Measurements from ENCODE around the gene ADGRL1.
A peak's percentile ranks its signal among the peaks of the same experiment; 100 is the strongest.
"Not testable (repeated sequence)": the region's sequence is repeated elsewhere in the genome, so short reads cannot be mapped to it uniquely, and the experiment has no call there.

ADGRL1 gene

DNA sequence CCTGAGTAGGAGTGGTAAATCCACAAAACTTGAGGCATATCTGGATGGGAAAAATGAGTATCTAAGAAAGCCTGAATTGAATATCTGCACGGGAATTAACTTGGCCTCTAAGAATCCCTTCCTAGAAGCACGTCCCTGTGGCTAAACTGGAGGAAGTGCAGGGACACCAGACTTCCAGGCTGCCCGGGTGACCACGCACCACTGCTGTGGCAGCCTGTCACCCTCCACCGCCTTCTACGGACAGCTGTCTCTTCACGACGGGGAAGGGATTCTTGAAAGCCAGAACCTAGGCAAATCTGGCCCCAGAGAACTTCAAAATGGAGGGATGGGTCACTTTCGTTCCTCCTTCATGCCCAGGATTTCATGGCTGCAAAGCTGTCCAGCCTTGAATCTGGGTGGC, 2.5 kb upstream of the ADGRL1 start:
- not testable (repeated sequence) for H3K4me1 ChIP-seq; H3K9ac ChIP-seq; H3K36me3 ChIP-seq (ENCODE audit: control insufficient read depth, insufficient read depth, low read length); H3K4me2 ChIP-seq (ENCODE audit: low read length); H3K79me2 ChIP-seq; H3K4me3 ChIP-seq (ENCODE audit: low read depth, low read length); H3K27ac ChIP-seq; H3K27me3 ChIP-seq (ENCODE audit: control insufficient read depth, insufficient read depth, low read length); H3K9me3 ChIP-seq (ENCODE audit: control insufficient read depth, low read length)
- peak overlapping the region; percentile 3 for H2AFZ ChIP-seq

DNA sequence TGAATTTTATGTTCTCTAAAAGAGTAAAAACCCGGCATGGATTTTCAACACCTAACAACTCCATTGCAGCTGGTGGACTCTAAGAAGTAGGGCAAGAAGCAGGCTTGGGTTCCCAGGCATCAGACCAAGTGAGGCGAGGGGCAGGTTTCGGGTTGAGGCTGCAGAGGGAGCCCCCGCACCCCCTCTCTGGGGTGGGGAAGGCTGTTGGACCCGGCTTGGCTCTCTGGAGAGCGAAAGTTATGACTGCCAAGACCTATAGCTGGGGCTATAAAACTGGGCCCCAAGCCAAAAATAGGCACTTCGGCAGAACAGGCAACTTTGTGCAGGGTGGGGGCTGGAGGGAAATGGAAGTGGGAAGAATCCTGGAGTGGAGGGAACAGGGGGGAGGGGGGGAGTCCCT, 1.8 kb upstream of the ADGRL1 start:
- Histone ChIP-seq H2AFZ (peak overlapping the region; percentile 92), H3K27ac (peak overlapping the region; percentile 92), H3K4me3 (ENCODE audit: low read depth, low read length) (peak overlapping the region; percentile 73), H3K4me2 (ENCODE audit: low read length) (peak overlapping the region; percentile 80)
- not testable (repeated sequence) for H3K36me3 ChIP-seq (ENCODE audit: control insufficient read depth, insufficient read depth, low read length); H3K9me3 ChIP-seq (ENCODE audit: control insufficient read depth, low read length); H3K27me3 ChIP-seq (ENCODE audit: control insufficient read depth, insufficient read depth, low read length); H3K79me2 ChIP-seq; H3K9ac ChIP-seq; H3K4me1 ChIP-seq

DNA sequence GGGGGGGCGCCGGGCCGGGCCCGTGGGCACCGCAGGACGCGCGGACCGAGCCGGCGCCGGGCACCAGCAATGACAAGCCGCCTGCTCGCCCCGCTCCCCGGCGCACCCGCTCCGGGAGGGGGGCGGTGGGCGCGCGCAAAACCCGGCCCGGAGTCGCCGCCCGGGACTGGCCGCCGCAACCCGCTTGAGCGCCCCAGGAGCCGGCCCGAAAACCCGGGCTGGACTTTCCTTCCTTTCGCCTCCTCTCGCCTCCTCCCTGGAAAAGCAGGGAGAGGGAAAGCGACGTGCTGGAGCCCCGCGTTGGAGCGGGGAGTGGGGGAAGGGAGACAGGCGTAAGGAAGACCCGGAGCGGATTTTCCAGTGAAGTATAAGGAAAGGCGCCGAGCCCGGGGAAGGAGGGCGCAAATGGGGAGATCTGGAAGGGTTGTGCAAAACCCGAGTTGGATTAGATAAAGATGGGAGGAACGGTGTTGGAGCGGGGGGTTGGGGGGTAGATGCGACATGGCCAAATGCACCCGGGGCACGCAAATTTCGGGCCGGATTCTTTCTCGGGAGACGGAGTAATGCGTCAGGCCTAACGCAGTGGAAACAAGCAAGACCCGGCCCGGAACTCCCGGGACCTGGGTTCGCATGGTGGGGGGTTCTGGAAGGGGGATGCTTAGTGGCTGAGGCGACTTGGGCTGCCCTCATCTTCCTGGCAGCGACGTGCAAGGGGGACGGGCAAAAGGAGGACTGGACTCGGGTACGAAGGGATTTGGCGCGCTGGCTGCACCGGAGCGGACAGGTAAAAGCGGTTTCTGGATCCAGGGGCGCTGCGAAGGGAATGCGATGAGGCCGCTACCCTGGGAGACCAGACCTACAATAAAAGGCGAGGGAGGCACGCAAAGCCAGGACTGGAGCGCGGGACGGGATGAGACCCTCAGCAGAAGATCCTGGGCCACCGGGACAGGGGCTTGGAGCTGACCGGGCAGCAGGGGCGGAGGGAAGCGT, 1.1 kb upstream of the ADGRL1 start:
- not testable (repeated sequence) for H3K27me3 ChIP-seq (ENCODE audit: control insufficient read depth, insufficient read depth, low read length); H3K9me3 ChIP-seq (ENCODE audit: control insufficient read depth, low read length); H3K9ac ChIP-seq; H3K4me1 ChIP-seq; H3K79me2 ChIP-seq; H3K36me3 ChIP-seq (ENCODE audit: control insufficient read depth, insufficient read depth, low read length)
- Histone ChIP-seq H3K4me3 (ENCODE audit: low read depth, low read length) (peak overlapping the region; percentile 73), H3K27ac (peak overlapping the region; percentile 92), H3K4me2 (ENCODE audit: low read length) (peak overlapping the region; percentile 80), H2AFZ (peak overlapping the region; percentile 92)

DNA sequence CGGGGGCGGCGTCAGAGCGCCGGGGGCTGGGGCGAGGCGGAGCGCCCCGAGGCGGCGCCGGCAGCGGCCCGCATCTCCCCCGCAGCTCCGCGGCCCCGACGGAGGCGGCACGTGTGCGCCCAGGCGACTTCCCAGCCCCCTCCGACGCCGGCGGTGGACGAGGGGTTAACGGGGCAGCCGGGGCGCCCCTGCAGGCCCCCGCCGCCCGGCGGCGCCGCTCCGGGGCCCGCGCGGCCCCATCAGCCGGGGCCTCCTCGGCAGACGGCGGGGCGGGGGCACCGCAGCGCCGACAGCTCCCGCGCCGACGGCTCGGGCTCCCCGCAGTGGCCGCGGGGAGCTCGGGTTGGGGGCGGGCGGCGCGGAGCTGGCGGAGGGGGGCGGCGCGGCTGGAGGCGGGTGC, 339 bp upstream of the ADGRL1 start:
- H3K27ac ChIP-seq; H3K9me3 ChIP-seq (ENCODE audit: control insufficient read depth, low read length); H3K4me3 ChIP-seq (ENCODE audit: low read depth, low read length); H3K36me3 ChIP-seq (ENCODE audit: control insufficient read depth, insufficient read depth, low read length); H3K4me2 ChIP-seq (ENCODE audit: low read length); H3K27me3 ChIP-seq (ENCODE audit: control insufficient read depth, insufficient read depth, low read length); H3K4me1 ChIP-seq; H3K9ac ChIP-seq; H2AFZ ChIP-seq; H3K79me2 ChIP-seq: not testable (repeated sequence)

DNA sequence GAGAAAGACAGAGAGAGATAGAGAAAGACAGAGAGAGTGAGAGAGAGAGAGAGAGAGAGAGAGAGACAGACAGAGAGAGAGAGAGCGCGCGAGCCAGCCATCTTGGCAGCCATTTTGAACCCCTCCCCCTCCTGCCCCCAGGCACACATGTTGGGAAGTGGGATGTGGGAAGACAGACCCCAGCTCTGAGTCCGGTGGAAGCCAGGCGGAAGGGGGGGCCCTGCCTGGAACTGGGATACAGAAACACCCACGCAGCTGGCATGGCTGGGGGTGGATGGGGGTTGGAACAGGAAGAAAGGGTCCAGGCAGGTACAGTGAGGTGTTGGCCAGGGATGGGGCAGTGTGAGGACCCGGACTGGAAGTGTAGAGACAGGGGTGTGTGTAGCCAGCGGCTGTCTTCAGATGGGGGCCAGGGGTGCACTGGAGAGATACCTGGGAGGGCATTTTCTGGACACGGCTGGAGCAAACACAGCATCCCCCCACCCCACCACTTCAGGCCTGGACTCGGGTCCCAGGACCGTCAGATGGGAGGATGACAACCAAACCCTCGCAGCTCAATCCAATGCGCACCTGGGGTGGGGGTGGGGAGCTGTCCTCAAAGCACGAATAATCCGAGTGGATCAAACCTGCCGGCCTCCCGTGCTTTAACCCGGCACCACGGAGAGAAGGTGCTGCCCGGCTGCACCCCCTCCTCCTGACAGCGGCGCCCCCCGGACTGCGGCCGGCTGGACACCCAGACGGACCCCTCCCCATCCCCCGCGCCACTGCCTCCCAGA, 1.1 kb downstream of the ADGRL1 start:
- not testable (repeated sequence) for H3K9ac ChIP-seq; H3K27ac ChIP-seq; H3K4me1 ChIP-seq; H3K9me3 ChIP-seq (ENCODE audit: control insufficient read depth, low read length); H3K27me3 ChIP-seq (ENCODE audit: control insufficient read depth, insufficient read depth, low read length); H3K36me3 ChIP-seq (ENCODE audit: control insufficient read depth, insufficient read depth, low read length)
- Histone ChIP-seq H2AFZ (peak overlapping the region; percentile 16), H3K79me2 (peaks cover 14% of the 10 kb centered on the region), H3K4me3 (ENCODE audit: low read depth, low read length) (peak overlapping the region; percentile 57), H3K4me2 (ENCODE audit: low read length) (peak overlapping the region; percentile 51)

DNA sequence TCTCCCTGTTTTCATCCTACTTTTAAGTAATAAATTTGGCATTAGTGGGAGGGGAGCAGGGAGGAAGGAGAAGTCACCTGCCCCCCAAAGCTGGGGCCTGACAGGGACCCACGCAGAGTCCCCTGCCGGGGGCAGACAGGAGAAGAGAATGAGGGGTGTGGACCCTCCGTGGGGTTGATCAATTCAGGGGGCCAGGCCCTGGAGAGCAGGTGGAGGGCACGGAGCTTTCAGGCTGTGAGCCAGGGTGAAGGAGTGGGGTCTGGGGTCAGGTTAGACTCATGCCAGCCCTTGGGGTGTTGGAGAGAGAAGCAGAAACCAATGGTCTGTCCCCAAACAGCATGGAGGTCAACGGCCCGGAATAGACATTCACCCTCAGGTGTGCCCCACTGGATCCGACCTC, 1.8 kb downstream of the ADGRL1 start:
- peaks cover 14% of the 10 kb centered on the region for H3K79me2 ChIP-seq
- H3K4me2 ChIP-seq (ENCODE audit: low read length); H3K27me3 ChIP-seq (ENCODE audit: control insufficient read depth, insufficient read depth, low read length); H3K9ac ChIP-seq; H2AFZ ChIP-seq; H3K4me1 ChIP-seq; H3K27ac ChIP-seq; H3K9me3 ChIP-seq (ENCODE audit: control insufficient read depth, low read length); H3K36me3 ChIP-seq (ENCODE audit: control insufficient read depth, insufficient read depth, low read length); H3K4me3 ChIP-seq (ENCODE audit: low read depth, low read length): not testable (repeated sequence)

DNA sequence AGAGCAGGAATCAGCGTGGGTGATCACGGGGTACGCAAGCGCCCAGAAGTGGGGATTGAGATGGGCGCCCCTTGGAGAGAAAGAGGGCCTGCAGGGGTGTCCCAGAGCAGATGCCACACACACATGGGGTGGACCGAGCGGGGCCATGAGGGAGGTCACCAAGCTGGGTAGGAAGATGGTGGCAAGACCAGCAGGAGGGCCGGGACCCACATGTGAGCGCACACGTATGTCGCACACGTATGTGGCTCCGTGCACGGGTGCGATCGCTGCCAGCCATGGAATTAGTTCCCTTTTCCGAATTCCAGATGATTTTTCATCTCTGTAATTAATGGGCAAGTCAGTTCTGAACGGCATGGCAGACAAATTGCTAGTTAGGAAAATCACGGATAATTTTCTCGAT, 2.2 kb downstream of the ADGRL1 start:
- peaks cover 14% of the 10 kb centered on the region for H3K79me2 ChIP-seq
- not testable (repeated sequence) for H2AFZ ChIP-seq; H3K4me3 ChIP-seq (ENCODE audit: low read depth, low read length); H3K36me3 ChIP-seq (ENCODE audit: control insufficient read depth, insufficient read depth, low read length); H3K9me3 ChIP-seq (ENCODE audit: control insufficient read depth, low read length); H3K27ac ChIP-seq; H3K9ac ChIP-seq; H3K27me3 ChIP-seq (ENCODE audit: control insufficient read depth, insufficient read depth, low read length); H3K4me1 ChIP-seq; H3K4me2 ChIP-seq (ENCODE audit: low read length)

DNA sequence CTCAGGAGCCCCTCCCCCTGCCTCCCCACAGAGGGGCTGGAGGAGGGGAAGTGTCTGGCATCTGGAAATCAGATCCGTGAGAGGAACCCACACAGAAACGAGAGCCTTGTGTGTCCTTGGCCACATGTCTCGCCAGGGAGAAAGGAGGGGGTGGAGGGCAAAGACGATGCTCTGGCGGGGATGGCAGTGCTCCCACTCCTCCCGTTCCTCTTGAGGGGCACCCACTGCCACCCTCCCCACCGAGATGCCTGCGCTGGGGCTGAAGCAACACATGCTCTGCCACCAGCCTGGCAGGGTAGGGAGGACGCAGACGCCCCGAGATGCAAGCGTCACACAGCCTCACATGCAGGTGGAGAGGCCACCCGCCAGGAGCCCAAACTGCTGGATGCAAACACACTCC, 2.8 kb downstream of the ADGRL1 start:
- H3K27ac ChIP-seq: no peak overlapping the region
- peaks cover 2% of the 10 kb centered on the region for H3K4me1 ChIP-seq
- H3K4me3 ChIP-seq (ENCODE audit: low read depth, low read length): no peak overlapping the region
- no peaks in the 10 kb centered on the region for H3K9me3 ChIP-seq (ENCODE audit: control insufficient read depth, low read length)
- no peak overlapping the region for H2AFZ ChIP-seq
- H3K79me2 ChIP-seq: peaks cover 14% of the 10 kb centered on the region
- H3K9ac ChIP-seq: no peak overlapping the region
- H3K4me2 ChIP-seq (ENCODE audit: low read length): no peak overlapping the region
- TF ChIP-seq, protein P1, sequence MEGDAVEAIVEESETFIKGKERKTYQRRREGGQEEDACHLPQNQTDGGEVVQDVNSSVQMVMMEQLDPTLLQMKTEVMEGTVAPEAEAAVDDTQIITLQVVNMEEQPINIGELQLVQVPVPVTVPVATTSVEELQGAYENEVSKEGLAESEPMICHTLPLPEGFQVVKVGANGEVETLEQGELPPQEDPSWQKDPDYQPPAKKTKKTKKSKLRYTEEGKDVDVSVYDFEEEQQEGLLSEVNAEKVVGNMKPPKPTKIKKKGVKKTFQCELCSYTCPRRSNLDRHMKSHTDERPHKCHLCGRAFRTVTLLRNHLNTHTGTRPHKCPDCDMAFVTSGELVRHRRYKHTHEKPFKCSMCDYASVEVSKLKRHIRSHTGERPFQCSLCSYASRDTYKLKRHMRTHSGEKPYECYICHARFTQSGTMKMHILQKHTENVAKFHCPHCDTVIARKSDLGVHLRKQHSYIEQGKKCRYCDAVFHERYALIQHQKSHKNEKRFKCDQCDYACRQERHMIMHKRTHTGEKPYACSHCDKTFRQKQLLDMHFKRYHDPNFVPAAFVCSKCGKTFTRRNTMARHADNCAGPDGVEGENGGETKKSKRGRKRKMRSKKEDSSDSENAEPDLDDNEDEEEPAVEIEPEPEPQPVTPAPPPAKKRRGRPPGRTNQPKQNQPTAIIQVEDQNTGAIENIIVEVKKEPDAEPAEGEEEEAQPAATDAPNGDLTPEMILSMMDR (IDR thresholded peaks at IDR 0.05): no peak
- no peaks in the 10 kb centered on the region for H3K27me3 ChIP-seq (ENCODE audit: control insufficient read depth, insufficient read depth, low read length)
- H3K36me3 ChIP-seq (ENCODE audit: control insufficient read depth, insufficient read depth, low read length): no peaks in the 10 kb centered on the region

DNA sequence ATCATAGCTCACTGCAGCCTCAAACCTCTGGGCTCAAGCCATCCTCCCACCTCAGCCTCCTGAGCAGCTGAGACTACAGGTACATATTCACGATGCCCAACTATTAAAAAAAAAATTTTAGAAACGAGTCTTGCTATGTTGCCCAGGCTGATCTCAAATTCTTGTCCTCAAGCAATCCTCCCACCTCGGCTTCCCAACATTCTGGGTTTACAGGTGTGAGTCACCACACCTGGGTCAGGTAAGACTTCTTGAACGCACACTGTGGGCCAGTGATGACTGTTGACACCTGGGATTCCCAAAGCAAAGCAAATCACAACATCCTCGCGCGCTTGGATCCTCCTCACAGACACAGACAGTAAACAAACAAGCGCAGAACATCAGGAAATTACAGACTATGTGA, 4.5 kb downstream of the ADGRL1 start:
- H2AFZ ChIP-seq; H3K4me2 ChIP-seq (ENCODE audit: low read length); H3K36me3 ChIP-seq (ENCODE audit: control insufficient read depth, insufficient read depth, low read length); H3K27me3 ChIP-seq (ENCODE audit: control insufficient read depth, insufficient read depth, low read length); H3K4me3 ChIP-seq (ENCODE audit: low read depth, low read length); H3K4me1 ChIP-seq; H3K9ac ChIP-seq; H3K9me3 ChIP-seq (ENCODE audit: control insufficient read depth, low read length); H3K27ac ChIP-seq: not testable (repeated sequence)
- peaks cover 26% of the 10 kb centered on the region for H3K79me2 ChIP-seq

Measured in parathyroid adenoma (tissue), 2 donors.